Cardiac muscle cell (in vitro differentiated cells and primary cell): Measurements from ENCODE around the gene ST7. TPM values are rescaled to one million over a fixed set of nuclear protein-coding genes. Genes with fewer than 3 reads are reported as not detected.

Experiments used
- DNase-seq, 2 donors: peaks; one replicate each; pipeline versions ENCODE4 v3.0.0 to v3.0.0-alpha.2; 2010 to 2017; ENCODE audit warnings: low read depth in 1 of 2, low spot score in 1 of 2
- H3K27ac ChIP-seq: fragments of 200-600 bp; sonication (generic); 2 replicates; pipeline ENCODE4 v1.5.1; 2016
- H3K27me3 ChIP-seq: fragments of 200-600 bp; sonication (generic); 2 replicates; pipeline ENCODE4 v1.6.0; 2016; ENCODE audit warnings: control low read depth
- H3K36me3 ChIP-seq: fragments of 200-600 bp; sonication (generic); 2 replicates; pipeline ENCODE4 v1.5.1; 2016; ENCODE audit warnings: control low read depth
- H3K4me1 ChIP-seq: fragments of 200-600 bp; sonication (generic); 2 replicates; pipeline ENCODE4 v1.8.1; 2017; ENCODE audit warnings: low read depth, mild to moderate bottlenecking, mixed run types
- H3K4me3 ChIP-seq: fragments of 200-600 bp; sonication (generic); 2 replicates; pipeline ENCODE4 v1.5.1; 2016; ENCODE audit warnings: mild to moderate bottlenecking
- H3K9me3 ChIP-seq: fragments of 200-600 bp; sonication (generic); 2 replicates; pipeline ENCODE4 v1.5.1; 2017; ENCODE audit warnings: low read depth, mild to moderate bottlenecking, control low read depth
- CTCF ChIP-seq: IDR thresholded peaks from 2 replicates; pipeline ENCODE4 v1.5.1; 2012; ENCODE audit warnings: low read depth, mild to moderate bottlenecking, low read length
- polyA plus RNA-seq: library from polyadenylated mRNA; unstranded; fragments of >200 nt; fragmentation: Nextera tagmentation; extraction: Ambion mirVana; gene quantifications from 2 replicates; pipeline ENCODE4 v1.2.1, GENCODE V29; 2016
- total RNA-seq: library from RNA; depleted of rRNA; stranded (reverse); fragments of >200 nt; gene quantifications from 2 replicates; pipeline ENCODE4 v1.2.3, GENCODE V29; 2016

The ST7 gene
- total and polyA plus RNA-seq, 2 experiments from 2014 or later = 83.5 to 96.7 TPM

- H3K27me3 ChIP-seq = no peaks in the 10 kb centered on the region
- peaks cover 21% of the 10 kb centered on the region for H3K36me3 ChIP-seq
- H3K4me1 ChIP-seq = peaks cover 6% of the 10 kb centered on the region
- no peak for TF ChIP-seq CTCF
- H3K9me3 ChIP-seq = no peaks in the 10 kb centered on the region
- no peak overlapping the region for H3K4me3 ChIP-seq
- no peak for DNase-seq
- no peak overlapping the region for H3K27ac ChIP-seq
These were observed 147.7 kb downstream of the ST7 start for GRCh38 chr7:117101026-117101425.

GRCh38 chr7:117110480-117111315, 157.4 kb downstream of the ST7 start:
- Histone ChIP-seq H3K27ac (peak overlapping the region; percentile 37), H3K4me3 (no peak overlapping the region), H3K36me3 (no peaks in the 10 kb centered on the region), H3K4me1 (peaks cover 27% of the 10 kb centered on the region), H3K27me3 (no peaks in the 10 kb centered on the region), H3K9me3 (no peaks in the 10 kb centered on the region)
- no peak for DNase-seq
- no peak for TF ChIP-seq CTCF

GRCh38 chr7:117111535-117111934, 158.2 kb downstream of the ST7 start:
- H3K27ac ChIP-seq = no peak overlapping the region
- H3K4me1 ChIP-seq = peaks cover 27% of the 10 kb centered on the region
- H3K27me3 ChIP-seq = no peaks in the 10 kb centered on the region
- H3K36me3 ChIP-seq = no peaks in the 10 kb centered on the region
- H3K9me3 ChIP-seq = no peaks in the 10 kb centered on the region
- DNase-seq = no peak
- no peak overlapping the region for H3K4me3 ChIP-seq
- no peak for TF ChIP-seq CTCF

GRCh38 chr7:117112640-117113039, 159.3 kb downstream of the ST7 start:
- Histone ChIP-seq H3K27me3 (no peaks in the 10 kb centered on the region), H3K27ac (peak overlapping the region; percentile 8), H3K36me3 (no peaks in the 10 kb centered on the region), H3K4me3 (no peak overlapping the region), H3K9me3 (no peaks in the 10 kb centered on the region), H3K4me1 (peaks cover 27% of the 10 kb centered on the region)
- DNase-seq = no peak
- no peak for TF ChIP-seq CTCF

GRCh38 chr7:117113871-117114270, 160.6 kb downstream of the ST7 start:
- no peak for DNase-seq
- Histone ChIP-seq H3K27me3 (no peaks in the 10 kb centered on the region), H3K27ac (peak overlapping the region; percentile 34), H3K4me3 (no peak overlapping the region), H3K9me3 (no peaks in the 10 kb centered on the region), H3K4me1 (peaks cover 33% of the 10 kb centered on the region), H3K36me3 (no peaks in the 10 kb centered on the region)
- TF ChIP-seq CTCF = no peak
